ES-I3 (cell line): Measurements from ENCODE around the gene TMPRSS9.

Source experiments
- H3K36me3 ChIP-seq: 2 replicates; pipeline ENCODE4 v1.6.1; 2013; ENCODE audit warnings: mild to moderate bottlenecking, low read length, control low read depth, moderate library complexity; ENCODE audit not compliant: insufficient read depth
- H3K4me1 ChIP-seq: 2 replicates; pipeline ENCODE4 v1.6.1; 2013; ENCODE audit warnings: mild to moderate bottlenecking, control low read depth, low read length; ENCODE audit not compliant: insufficient read depth
- H3K9ac ChIP-seq: 2 replicates; pipeline ENCODE4 v1.6.1; 2013; ENCODE audit warnings: low read depth, mild to moderate bottlenecking, low read length, moderate library complexity
- H3K9me3 ChIP-seq: 2 replicates; pipeline ENCODE4 v1.6.1; 2013; ENCODE audit warnings: mild to moderate bottlenecking, low read length, moderate library complexity; ENCODE audit not compliant: control insufficient read depth, insufficient read depth

The TMPRSS9 gene

GRCh38 chr19:2475018-2475701, 115.1 kb downstream of the TMPRSS9 start:
- H3K36me3 ChIP-seq: no peaks in the 10 kb centered on the region
- peak overlapping the region; percentile 49; the same call in 1 of the 2 replicates for H3K9ac ChIP-seq
- H3K4me1 ChIP-seq: no peaks in the 10 kb centered on the region
- H3K9me3 ChIP-seq: no peaks in the 10 kb centered on the region
